GM23248 (cell line): ENCODE measurements around the gene DUSP22.

Experiments used
- EZH2 ChIP-seq: fragments of 200-600 bp; sonication (generic); IDR thresholded peaks from 2 replicates; pipeline ENCODE4 v1.6.1; 2018; ENCODE audit warnings: antibody characterized with exemption, mild to moderate bottlenecking; ENCODE audit not compliant: insufficient read depth, poor library complexity, severe bottlenecking
- EZH2phosphoT487 ChIP-seq: fragments of 200-600 bp; sonication (generic); IDR thresholded peaks from 2 replicates; pipeline ENCODE4 v1.6.1; 2018; ENCODE audit warnings: antibody characterized with exemption, moderate library complexity, mild to moderate bottlenecking, low read depth; ENCODE audit not compliant: insufficient read depth

DNA sequence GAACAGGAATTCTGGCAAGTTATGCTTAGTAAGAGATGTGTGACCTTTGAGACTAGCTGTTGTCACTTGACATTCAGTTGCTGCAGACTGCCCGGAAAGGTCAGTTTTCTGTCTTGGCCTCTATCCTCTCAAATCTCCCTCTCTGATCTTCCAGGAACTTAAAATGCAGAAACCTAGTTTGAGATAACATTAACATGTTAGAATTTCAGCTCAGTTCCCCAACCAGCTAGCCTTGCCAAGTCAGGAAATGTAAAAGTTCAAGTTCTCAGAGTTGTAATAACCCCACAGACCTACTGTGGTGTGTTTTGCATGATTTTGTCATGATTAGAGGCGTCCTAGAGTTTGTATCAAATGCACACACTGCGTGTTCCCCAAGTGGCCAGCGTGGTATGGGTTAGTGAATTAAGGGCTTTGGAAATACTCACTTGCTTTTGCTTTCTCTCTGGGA lies 46.6 kb downstream of the DUSP22 start:
- no peak for TF ChIP-seq EZH2
- no peak for TF ChIP-seq EZH2phosphoT487
